Chondrocyte (in vitro differentiated cells): ENCODE results near the gene SGMS1. TPM values are rescaled to one million over a fixed set of nuclear protein-coding genes. Genes with fewer than 3 reads are reported as not detected.

Experiments
- DNase-seq: peaks from one replicate; pipeline ENCODE4 v3.0.0; 2021; ENCODE audit warnings: mixed read lengths, low spot score
- H3K27ac Mint-ChIP-seq: one replicate; pipeline ENCODE4 v1.8.0; 2021; ENCODE audit warnings: mild to moderate bottlenecking, moderate library complexity, mixed read lengths; ENCODE audit not compliant: unreplicated experiment
- H3K27me3 Mint-ChIP-seq: 2 replicates; pipeline ENCODE4 v1.8.0; 2021; ENCODE audit warnings: low read depth, mixed read lengths
- H3K36me3 Mint-ChIP-seq: 2 replicates; pipeline ENCODE4 v1.8.0; 2021; ENCODE audit warnings: low read depth, mixed read lengths
- H3K4me1 Mint-ChIP-seq: 2 replicates; pipeline ENCODE4 v1.8.0; 2021; ENCODE audit warnings: low read depth, mild to moderate bottlenecking, mixed read lengths
- H3K4me3 Mint-ChIP-seq: one replicate; pipeline ENCODE4 v1.8.0; 2021; ENCODE audit warnings: mild to moderate bottlenecking, moderate library complexity, mixed read lengths; ENCODE audit not compliant: unreplicated experiment
- H3K9me3 Mint-ChIP-seq: 2 replicates; pipeline ENCODE4 v1.8.0; 2021; ENCODE audit warnings: low read depth, mixed read lengths
- total RNA-seq: library from RNA; stranded (reverse); gene quantifications from 3 replicates; pipeline ENCODE4 v1.2.1, GENCODE V29; 2021
- TF ChIP-seq, protein P1 (sequence below): fragments of 200-600 bp; sonication (generic); IDR thresholded peaks from 2 replicates; pipeline ENCODE4 v1.5.0; 2021; ENCODE audit warnings: antibody characterized with exemption, mild to moderate bottlenecking, moderate library complexity

The SGMS1 gene
- total RNA-seq, 1 donor from 2014 or later: 27.1 TPM

DNA sequence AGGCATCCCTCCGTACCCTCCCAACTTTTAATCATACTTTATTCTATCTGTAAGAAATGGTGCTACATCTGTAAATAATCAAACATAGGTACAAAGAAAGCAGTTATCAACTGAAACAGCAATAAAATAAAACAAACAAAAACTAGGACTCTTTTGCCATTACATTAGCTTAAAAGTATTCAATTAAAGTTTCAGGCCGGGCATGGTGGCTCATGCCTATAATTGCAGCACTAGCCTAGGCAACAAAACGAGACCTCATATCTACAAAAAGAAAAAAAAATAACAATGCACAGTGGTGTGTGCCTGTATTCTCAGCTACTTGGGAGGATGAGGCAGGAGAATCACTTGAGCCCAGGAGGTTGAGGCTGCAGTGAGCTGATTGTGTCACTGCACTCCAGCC, 161.9 kb downstream of the SGMS1 start:
- TF ChIP-seq, protein P1, sequence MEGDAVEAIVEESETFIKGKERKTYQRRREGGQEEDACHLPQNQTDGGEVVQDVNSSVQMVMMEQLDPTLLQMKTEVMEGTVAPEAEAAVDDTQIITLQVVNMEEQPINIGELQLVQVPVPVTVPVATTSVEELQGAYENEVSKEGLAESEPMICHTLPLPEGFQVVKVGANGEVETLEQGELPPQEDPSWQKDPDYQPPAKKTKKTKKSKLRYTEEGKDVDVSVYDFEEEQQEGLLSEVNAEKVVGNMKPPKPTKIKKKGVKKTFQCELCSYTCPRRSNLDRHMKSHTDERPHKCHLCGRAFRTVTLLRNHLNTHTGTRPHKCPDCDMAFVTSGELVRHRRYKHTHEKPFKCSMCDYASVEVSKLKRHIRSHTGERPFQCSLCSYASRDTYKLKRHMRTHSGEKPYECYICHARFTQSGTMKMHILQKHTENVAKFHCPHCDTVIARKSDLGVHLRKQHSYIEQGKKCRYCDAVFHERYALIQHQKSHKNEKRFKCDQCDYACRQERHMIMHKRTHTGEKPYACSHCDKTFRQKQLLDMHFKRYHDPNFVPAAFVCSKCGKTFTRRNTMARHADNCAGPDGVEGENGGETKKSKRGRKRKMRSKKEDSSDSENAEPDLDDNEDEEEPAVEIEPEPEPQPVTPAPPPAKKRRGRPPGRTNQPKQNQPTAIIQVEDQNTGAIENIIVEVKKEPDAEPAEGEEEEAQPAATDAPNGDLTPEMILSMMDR: no peak
- Mint-ChIP-seq H3K9me3 (no peaks in the 10 kb centered on the region), H3K27ac (no peak overlapping the region), H3K27me3 (no peaks in the 10 kb centered on the region), H3K4me3 (no peak overlapping the region), H3K4me1 (peaks cover 7% of the 10 kb centered on the region), H3K36me3 (peaks cover 7% of the 10 kb centered on the region)
- DNase-seq: no peak

DNA sequence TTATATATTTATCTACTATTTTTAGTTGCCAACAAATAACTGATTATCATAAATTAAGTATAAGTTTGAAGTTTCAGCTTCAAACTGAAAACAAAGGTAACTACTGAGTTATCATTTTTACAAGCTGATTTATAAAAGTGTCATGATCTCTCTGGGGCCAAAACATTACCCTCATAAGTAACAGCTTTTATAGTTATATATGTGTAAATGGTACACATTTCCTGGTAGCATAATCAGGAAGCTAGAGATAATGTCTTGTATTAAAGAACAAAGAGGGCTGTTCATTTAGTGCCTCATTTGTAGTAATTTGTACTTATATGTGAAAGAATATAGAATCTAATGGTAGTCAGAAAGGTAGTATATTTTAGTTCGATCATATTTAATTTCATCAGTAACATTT, 162.6 kb downstream of the SGMS1 start:
- no peak overlapping the region for H3K4me3 Mint-ChIP-seq
- peaks cover 7% of the 10 kb centered on the region for H3K4me1 Mint-ChIP-seq
- H3K27ac Mint-ChIP-seq: no peak overlapping the region
- H3K36me3 Mint-ChIP-seq: peaks cover 7% of the 10 kb centered on the region
- DNase-seq: no peak
- H3K9me3 Mint-ChIP-seq: no peaks in the 10 kb centered on the region
- H3K27me3 Mint-ChIP-seq: no peaks in the 10 kb centered on the region
- TF ChIP-seq, protein P1: no peak

DNA sequence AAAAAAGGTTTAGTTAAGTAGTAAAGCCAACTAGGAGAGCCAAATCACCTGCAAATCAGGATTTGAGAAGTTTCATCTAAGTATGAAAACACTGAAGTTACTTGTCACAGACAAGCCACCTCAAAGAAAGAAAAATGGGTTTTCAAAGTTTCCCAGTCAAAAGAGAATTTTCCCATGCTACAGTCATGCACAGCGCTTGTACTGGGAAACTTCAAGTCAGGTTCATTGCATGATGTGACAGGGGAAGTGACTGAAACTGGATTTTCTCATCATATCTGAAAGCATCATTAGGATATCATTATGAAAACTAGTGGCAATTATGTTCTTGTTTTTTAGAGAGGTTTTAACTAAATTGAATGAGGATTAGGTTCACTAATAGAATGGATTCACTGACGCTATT, 167.0 kb downstream of the SGMS1 start:
- Mint-ChIP-seq H3K4me3 (no peak overlapping the region), H3K4me1 (no peaks in the 10 kb centered on the region), H3K36me3 (peaks cover 6% of the 10 kb centered on the region), H3K27ac (no peak overlapping the region), H3K9me3 (no peaks in the 10 kb centered on the region), H3K27me3 (no peaks in the 10 kb centered on the region)
- TF ChIP-seq, protein P1: no peak
- DNase-seq: no peak

DNA sequence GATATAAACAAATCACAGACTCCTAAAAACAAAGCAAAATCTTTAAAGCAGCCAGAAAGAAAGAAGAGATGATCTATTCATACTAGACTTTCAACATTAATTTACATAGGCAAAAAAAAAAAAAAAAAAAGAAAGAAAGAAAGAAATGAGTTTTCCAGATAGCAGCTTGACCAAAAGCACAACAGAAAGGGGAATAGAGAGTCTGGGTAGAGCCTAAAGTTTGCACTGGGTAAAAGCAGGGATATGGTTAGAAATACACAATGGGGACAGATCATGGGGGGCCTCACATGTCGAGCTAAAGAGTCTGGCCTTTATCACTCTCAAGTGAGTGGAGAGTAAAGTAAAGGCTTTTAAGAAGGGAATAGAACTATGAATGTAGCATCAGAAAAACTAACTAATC, 169.8 kb downstream of the SGMS1 start:
- Mint-ChIP-seq H3K9me3 (no peaks in the 10 kb centered on the region), H3K27me3 (no peaks in the 10 kb centered on the region), H3K27ac (no peak overlapping the region), H3K36me3 (peaks cover 2% of the 10 kb centered on the region), H3K4me1 (no peaks in the 10 kb centered on the region), H3K4me3 (no peak overlapping the region)
- TF ChIP-seq, protein P1: no peak
- no peak for DNase-seq

DNA sequence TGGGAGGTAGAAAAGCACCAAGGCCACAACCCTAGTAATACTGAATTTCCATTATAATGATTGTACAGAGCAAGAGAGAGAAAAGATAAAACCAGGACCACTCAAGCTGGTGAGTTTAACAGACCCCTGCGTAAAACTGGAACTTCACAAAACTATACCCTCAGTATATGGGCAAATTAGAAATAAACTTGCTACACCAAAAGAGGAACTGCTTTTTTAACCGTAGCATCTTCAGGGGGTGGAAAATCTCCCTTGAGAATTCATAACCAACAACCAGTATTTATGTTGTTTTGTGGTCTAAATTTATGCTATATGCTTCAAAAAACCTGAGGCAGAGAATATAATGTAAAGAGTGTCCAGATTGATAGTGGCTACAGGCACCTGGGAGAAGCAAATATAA, 171.2 kb downstream of the SGMS1 start:
- Mint-ChIP-seq H3K27me3 (no peaks in the 10 kb centered on the region), H3K27ac (no peak overlapping the region), H3K4me1 (no peaks in the 10 kb centered on the region), H3K36me3 (peaks cover 2% of the 10 kb centered on the region), H3K9me3 (no peaks in the 10 kb centered on the region), H3K4me3 (no peak overlapping the region)
- DNase-seq: no peak
- TF ChIP-seq, protein P1: no peak
